Kidney epithelial cell (primary cell): ENCODE data around the gene JARID2. TPM values are rescaled to one million over a fixed set of nuclear protein-coding genes. Genes with fewer than 3 reads are reported as not detected.

Experiments used
- DNase-seq: peaks from one replicate; pipeline ENCODE4 v3.0.0-alpha.2; 2010; ENCODE audit warnings: low read depth
- H3K27me3 ChIP-seq: 2 replicates; pipeline ENCODE4 v1.6.0; 2011; ENCODE audit warnings: low read length; ENCODE audit not compliant: control insufficient read depth, insufficient read depth
- H3K36me3 ChIP-seq: 2 replicates; pipeline ENCODE4 v1.5.1; 2011; ENCODE audit warnings: low read length; ENCODE audit not compliant: control insufficient read depth, insufficient read depth
- H3K4me3 ChIP-seq: 2 replicates; pipeline ENCODE4 v1.5.1; 2011; ENCODE audit warnings: low read depth, mild to moderate bottlenecking, control low read depth, low read length
- total RNA-seq: library from RNA; depleted of rRNA; stranded (reverse); fragments of >200 nt; gene quantifications from 2 replicates; pipeline ENCODE4 v1.2.3, GENCODE V29; 2015
- TF ChIP-seq, protein P1 (sequence below): IDR thresholded peaks from 2 replicates; pipeline ENCODE4 v1.5.1; 2011; ENCODE audit warnings: mild to moderate bottlenecking, moderate library complexity, low read length, control low read depth, inconsistent platforms; ENCODE audit not compliant: insufficient read depth, poor library complexity, severe bottlenecking

JARID2 gene
- total RNA-seq, 1 donor from 2014 or later: 15.2 TPM

DNA sequence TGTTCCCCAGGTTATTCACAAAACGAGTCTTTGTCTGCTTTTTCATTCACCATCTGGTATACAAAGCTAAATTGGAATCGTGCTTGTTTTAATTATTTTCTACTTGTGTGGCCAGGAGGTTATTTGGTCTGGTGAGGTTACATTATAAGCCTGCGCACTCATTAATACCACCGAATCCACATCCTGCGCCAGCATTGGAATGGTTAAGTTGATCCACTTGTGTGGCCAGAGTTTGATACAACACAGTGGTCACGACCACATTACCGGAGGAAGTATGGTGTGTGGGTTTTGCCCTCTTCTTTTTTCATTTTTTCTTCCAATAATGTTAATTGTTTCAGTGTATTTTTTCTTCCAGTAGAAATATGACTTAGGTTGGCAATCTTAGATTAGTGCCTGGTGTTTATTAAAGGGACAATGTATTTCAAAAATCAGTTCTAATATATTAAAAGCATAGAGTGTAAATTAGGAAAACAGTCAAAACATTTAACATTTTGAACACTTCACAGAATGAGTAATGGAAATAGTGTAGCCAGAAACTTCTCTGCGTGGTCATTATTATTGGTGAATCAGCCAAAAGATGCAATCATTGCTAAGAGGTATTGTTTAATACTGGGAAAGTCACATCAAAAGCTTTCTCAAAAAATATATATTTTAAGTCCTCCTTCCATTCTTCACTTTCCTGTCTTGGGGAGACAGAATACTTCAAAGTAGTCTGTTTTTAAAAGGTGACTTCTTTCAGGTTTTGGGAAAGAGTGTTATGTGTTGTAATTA lies 84.5 kb downstream of the JARID2 start:
- Histone ChIP-seq H3K4me3 (no peak overlapping the region), H3K27me3 (no peaks in the 10 kb centered on the region), H3K36me3 (no peaks in the 10 kb centered on the region)
- TF ChIP-seq, protein P1, sequence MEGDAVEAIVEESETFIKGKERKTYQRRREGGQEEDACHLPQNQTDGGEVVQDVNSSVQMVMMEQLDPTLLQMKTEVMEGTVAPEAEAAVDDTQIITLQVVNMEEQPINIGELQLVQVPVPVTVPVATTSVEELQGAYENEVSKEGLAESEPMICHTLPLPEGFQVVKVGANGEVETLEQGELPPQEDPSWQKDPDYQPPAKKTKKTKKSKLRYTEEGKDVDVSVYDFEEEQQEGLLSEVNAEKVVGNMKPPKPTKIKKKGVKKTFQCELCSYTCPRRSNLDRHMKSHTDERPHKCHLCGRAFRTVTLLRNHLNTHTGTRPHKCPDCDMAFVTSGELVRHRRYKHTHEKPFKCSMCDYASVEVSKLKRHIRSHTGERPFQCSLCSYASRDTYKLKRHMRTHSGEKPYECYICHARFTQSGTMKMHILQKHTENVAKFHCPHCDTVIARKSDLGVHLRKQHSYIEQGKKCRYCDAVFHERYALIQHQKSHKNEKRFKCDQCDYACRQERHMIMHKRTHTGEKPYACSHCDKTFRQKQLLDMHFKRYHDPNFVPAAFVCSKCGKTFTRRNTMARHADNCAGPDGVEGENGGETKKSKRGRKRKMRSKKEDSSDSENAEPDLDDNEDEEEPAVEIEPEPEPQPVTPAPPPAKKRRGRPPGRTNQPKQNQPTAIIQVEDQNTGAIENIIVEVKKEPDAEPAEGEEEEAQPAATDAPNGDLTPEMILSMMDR: no peak
- DNase-seq: no peak

DNA sequence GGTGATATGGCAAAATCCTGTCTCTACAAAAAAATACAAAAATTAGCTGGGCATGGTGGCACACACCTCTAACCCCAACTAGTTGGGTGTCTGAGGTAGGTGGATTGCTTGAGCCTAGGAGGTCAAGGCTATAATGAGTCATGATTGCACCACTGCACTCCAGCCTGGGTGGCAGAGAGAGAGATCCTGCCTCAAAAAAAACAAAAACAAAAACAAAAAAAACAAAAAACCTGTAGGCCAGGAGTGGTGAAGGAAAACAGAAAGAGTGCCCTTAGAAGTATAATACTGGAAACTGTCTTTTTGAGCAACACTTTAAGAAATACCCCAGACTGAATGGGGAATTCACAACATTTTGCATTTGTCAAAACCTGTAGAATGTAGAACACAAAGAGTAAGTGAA lies 85.3 kb downstream of the JARID2 start:
- DNase-seq: no peak
- TF ChIP-seq, protein P1: no peak
- H3K27me3 ChIP-seq: no peaks in the 10 kb centered on the region
- H3K36me3 ChIP-seq: no peaks in the 10 kb centered on the region
- H3K4me3 ChIP-seq: no peak overlapping the region

DNA sequence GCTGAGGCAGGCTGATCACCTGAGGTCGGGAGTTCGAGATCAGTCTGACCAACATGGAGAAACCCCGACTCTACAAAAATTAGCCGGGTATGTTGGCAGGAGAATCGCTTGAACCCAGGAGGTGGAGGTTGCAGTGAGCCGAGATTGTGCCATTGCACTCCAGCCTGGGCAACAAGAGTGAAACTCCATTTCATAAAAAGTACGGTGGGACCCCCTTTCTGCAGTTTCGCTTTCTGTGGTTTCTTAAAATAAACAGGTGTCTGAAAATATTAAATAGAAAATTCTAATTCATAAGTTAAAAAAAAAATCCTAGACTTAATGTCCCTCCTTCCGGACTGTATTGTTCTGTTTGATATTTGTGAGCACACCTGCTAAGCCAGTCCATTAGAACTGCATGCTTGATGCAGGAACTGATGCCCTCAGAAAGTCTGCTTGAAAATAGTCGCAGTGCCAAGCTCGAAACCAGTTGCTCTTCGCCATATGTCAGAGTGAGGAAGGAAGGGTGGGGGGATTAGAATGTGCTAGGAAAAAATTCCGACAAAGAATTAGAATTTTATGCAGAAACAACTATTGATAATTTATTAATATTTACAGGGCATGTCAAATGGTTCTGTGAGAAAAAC lies 85.9 kb downstream of the JARID2 start:
- TF ChIP-seq, protein P1: no peak
- no peaks in the 10 kb centered on the region for H3K27me3 ChIP-seq
- no peak overlapping the region for H3K4me3 ChIP-seq
- no peak for DNase-seq
- H3K36me3 ChIP-seq: no peaks in the 10 kb centered on the region

DNA sequence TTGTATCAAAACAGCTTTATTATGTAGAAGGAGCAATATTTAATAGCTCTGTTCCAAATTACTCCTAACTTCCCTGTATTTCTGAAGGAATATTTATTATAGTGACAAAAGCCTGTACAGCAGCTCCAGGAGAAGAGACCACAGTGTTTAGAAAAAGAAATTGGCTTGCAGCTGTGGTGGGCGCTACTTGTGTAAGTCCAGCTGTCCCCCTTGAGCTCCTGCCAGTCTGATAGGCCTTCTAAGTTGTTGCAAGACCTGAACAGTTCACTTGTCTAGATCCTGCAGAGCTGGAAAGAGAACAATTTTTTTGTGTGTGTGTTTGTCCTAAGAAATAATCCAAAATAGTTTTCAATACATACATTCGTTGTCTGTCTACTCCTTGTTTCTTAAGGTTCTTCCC lies 86.6 kb downstream of the JARID2 start:
- H3K27me3 ChIP-seq: no peaks in the 10 kb centered on the region
- no peak overlapping the region for H3K4me3 ChIP-seq
- TF ChIP-seq, protein P1: no peak
- DNase-seq: no peak
- H3K36me3 ChIP-seq: no peaks in the 10 kb centered on the region

DNA sequence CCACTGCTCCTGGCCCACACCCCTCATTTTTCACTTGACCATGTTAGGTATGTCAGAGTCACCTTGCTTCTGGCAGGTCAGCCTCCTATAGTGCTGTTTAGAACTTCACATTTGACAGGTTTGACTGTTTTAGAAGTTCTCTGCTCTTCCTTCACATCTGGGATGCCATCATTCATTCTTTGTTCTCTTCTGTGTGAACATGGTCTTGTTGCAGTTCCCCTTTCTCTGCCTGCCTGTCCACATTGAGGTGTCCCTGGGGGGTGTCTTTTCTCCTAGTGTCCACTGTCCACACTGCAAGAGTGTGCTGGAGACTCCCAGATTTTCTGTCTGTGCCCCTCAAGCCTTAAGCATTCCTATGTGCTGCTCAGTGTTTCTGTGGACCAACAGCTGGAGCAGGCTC lies 89.5 kb downstream of the JARID2 start:
- TF ChIP-seq, protein P1: no peak

More for the DNA sequence above, 89.5 kb downstream of the JARID2 start:
- H3K4me3 ChIP-seq: no peak overlapping the region
- no peaks in the 10 kb centered on the region for H3K36me3 ChIP-seq
- no peak for DNase-seq
- no peaks in the 10 kb centered on the region for H3K27me3 ChIP-seq
